ENCODE measurements around the gene BIRC5.

The BIRC5 gene

DNA sequence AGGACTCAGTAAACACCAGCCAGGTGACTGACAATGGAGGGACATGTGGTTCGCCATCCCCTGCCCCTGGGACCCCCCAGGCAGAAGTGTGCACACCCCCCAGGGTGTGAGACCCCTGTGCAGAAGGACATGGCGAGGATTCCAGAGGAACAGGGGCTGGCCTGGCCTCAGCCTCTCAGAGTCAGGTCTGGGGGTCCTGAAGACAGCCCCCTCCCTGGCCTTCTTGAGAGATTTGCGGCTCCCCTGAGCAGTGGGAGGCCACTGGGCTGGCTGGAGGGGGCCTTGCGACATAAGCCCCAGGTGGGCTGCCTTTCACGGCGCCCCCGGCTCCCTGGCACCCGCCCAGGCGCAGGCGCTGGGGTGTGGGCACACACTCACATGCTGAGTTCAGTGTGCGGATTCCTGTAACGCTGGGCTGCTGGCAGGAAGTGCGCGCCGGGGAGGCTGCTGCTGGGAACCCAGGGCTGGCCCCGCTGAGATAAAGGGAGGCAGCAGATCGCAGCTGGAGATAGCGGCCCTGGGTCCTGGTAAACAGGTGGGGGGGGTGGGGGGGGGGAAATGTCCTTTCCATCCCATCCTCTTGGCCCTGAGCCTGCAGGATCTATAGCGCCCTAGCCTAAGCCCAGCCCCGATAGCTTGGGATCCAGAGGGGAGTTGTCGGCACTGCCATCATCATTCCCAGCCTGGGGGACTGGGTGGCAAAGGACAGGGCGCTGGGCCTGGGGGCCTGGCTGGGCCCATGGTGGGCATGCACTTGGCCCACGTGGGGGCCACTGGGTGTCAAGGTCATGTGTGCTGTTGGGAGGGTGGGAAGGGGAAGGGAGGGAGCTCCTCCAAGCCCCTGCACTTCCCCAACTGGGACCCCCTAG is 44.5 kb downstream of the BIRC5 start:
- peak; percentile 53 for DNase-seq

DNA sequence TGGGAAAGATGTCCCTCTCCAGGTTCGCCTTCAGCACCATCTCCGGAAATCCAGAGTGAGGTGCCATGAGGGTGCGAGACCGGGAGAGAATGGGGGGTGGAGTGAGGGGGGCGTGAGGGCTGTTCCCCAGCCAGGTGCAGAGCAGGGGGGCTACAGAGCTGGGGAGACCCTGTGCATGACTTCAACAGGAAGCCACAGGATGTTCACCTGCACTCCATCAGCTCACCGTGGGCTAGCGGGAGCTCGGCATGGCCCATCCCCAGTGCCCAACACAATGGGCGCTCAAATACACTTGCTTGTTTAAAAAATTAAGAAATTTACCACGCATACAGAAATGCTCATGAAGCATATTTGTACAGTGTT is 45.1 kb downstream of the BIRC5 start:
- no peak for DNase-seq

- no peak for DNase-seq
Observed at GRCh38 chr17:78263063-78263735, 49.1 kb downstream of the BIRC5 start.

- DNase-seq, result no peak
Observed at GRCh38 chr17:78263736-78264340, 49.8 kb downstream of the BIRC5 start.

DNA sequence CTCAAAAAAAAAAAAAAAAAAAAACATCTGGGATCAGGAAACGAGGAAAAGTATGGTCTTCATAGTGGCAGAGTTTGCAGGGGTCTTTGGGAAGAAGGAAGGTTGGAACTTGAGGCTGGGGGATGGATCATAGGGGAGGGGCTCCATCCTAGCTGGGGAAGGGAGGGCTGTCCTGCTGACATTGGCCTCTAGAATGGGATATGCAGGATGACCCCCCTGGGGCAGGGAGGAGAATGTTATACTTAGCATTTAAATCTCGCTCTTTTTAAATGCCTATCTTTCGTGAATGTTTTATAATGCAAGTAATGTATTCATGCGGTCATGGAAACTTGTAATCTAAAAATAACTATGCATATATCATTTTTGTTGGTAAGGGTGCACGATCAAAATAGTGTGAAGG is 50.5 kb downstream of the BIRC5 start:
- DNase-seq, result no peak

DNA sequence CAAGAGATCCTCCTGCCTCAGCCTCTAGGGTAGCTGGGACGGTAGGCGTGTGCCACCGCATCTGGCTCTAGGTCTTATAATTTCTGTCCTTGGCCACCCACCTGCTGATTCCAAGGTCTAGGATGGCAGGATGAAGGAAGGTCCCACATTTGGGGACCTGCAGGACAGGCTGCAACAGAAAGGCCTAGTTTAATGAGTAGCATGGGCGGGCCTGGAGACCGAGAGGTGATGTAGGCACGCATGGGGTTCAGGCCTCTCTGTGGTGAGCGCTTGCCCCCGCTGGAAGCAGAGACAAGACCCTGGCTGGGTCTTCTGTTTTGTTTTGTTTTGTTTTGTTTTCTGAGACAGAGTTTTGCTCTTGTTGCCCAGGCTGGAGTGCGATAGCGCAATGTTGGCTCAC is 51.1 kb downstream of the BIRC5 start:
- DNase-seq, result no peak

DNA sequence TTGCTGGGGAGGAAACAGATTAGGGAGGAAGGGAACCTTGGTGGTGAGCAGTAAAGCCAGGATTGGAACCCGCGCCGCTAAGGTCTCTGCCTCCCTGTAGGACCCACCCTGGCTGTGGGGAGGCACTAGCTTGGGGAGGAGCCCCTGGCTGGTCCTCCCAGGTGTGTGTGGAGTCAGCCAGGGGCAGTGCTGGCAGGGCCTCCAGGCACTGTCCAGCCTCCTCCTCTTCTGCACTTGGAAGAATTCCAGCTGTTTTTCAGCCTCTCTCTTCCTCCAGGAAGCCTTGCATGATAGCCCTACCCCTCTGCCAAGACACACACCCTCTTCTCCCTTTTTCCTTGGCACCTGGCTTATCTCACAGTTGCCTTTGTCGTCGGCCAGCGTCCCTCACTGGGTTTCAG is 52.2 kb downstream of the BIRC5 start:
- DNase-seq, result no peak

- no peak for DNase-seq
Observed at GRCh38 chr17:78266771-78267170, 52.7 kb downstream of the BIRC5 start.

- no peak for DNase-seq
Observed at GRCh38 chr17:78267253-78268073, 53.4 kb downstream of the BIRC5 start.

DNA sequence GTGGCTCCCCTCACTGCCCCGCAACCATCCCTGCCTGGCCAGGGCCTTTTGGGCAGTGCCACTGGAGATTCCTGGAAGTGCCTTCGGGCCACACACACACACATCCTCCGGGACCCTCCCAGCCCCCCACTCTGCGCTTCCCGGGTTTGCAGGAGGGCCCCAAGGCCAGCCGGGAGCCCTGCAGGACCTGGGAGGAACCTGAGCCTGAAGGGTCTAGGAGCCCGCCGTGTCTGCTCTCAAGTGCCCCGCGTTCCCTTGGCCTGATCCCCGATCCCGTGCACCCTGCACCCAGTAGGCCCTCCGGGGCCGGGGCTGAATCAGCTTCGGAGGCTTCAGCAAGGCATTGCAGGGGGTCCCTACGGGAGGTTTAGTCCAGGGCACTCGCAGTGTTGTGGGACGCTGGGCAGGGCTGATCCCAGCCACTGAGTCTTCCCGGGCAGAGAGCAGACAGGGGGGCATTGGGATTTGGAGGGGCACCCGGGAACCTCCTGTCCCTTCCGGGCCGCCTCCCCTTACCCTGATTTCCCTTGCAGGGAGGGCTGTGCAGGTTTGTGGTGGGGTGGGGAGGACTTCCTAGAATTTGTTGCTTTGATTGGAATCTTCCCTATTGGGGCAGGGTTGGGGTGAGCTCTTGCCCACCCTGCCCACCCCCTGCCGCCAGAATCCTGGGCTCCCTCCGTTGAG is 54.3 kb downstream of the BIRC5 start:
- no peak for DNase-seq

- no peak for DNase-seq
Observed at GRCh38 chr17:78268951-78269905, 55.2 kb downstream of the BIRC5 start.

DNA sequence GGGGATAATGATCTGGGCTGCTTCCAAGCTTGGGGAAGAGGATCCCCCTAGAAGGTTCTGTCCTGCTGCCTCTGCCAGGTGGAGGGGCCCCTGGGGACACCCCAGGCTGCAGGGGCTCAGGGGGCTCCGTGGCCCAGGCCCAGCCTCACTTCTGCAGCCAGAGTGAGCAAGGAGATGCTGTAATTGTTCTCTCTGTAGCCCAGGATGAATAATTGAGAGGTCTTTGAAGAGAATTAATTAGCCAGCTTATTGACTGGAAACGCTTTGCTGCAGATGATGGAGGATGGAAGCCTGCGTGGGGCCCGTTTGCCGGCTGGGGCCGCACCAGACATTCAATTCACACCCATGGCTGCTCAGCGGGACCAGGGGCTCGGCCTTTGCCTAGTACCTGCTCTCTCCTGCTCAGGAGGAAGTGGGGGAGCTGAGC is 55.9 kb downstream of the BIRC5 start:
- no peak for DNase-seq

GRCh38 chr17:78271419-78272170 is 57.5 kb downstream of the BIRC5 start:
- DNase-seq, result no peak

DNA sequence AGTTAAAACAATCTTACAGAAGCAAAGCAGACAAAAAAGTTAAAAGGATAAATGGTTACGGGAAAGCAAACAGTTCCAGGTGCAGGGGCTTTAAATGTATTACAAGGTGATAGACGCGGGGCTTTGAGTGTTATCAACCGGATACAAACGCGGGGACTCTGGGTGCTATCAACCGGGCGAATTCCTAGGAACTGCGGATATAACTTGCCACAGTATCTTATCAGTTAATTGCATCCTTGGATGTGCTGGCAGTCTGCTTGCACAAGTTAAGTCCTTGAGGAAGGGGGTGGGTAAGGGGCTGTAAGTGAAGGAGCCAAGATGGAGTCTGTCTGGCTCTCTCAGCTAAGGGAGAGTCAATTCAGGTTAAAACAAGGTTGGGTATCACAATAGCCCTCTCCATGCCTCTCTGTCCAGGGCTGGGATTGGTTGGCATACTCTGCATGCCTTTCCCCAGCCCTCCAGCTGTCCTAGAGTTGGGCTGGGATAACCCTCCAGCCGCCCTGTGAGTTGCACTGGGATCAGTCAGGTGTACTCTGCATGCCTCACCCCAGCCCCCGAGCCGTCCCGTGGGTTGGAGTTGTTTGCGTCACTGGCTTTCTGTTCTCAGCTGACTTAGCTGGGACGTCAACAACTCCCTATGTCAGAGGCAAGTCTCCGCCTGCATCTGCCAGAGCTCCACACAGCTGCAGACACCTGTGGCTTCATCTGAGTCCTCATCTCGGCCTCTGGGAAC is 58.3 kb downstream of the BIRC5 start:
- peak; percentile 35 for DNase-seq

DNA sequence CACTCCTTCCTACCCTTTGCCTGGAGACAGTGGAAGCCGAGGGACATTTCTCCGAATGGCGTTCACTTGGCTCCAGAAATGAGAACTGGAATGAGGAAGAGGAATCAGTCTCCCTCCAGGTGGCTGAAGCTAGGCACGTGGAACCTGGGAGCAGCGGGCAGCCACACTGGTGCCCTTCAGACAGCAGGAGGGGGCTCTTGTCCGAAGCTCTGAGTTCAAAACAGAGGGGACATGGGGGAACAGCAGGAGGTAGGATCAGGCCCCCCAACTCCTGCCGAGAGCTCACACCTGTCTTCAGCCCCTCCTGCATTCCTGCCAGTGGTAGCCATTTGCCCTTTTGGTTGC is 58.8 kb downstream of the BIRC5 start:
- no peak for DNase-seq

- no peak for DNase-seq
Observed at GRCh38 chr17:78273813-78274212, 59.8 kb downstream of the BIRC5 start.
